IPS-15b (cell line): ENCODE data around the gene CCDC63.

Experiments used
- H3K27me3 ChIP-seq: one replicate; pipeline ENCODE4 v1.6.1; 2013; ENCODE audit warnings: low read length; ENCODE audit not compliant: control insufficient read depth, insufficient read depth
- H3K36me3 ChIP-seq: one replicate; pipeline ENCODE4 v1.6.1; 2013; ENCODE audit warnings: low read length; ENCODE audit not compliant: control insufficient read depth, insufficient read depth
- H3K4me1 ChIP-seq: one replicate; pipeline ENCODE4 v1.6.1; 2013; ENCODE audit warnings: mild to moderate bottlenecking, low read length; ENCODE audit not compliant: control insufficient read depth, insufficient read depth
- H3K4me3 ChIP-seq: one replicate; pipeline ENCODE4 v1.5.1; 2013; ENCODE audit warnings: low read depth, low read length
- H3K9ac ChIP-seq: one replicate; pipeline ENCODE4 v1.6.1; 2013; ENCODE audit warnings: low read depth, mild to moderate bottlenecking, low read length
- H3K9me3 ChIP-seq: one replicate; pipeline ENCODE4 v1.6.1; 2013; ENCODE audit warnings: mild to moderate bottlenecking, low read length; ENCODE audit not compliant: control insufficient read depth, insufficient read depth

Gene CCDC63

GRCh38 chr12:110916295-110916875 lies 69.6 kb downstream of the CCDC63 start:
- no peak overlapping the region for H3K4me3 ChIP-seq
- H3K9me3 ChIP-seq: no peaks in the 10 kb centered on the region
- no peak overlapping the region for H3K9ac ChIP-seq
- H3K27me3 ChIP-seq: no peaks in the 10 kb centered on the region
- no peaks in the 10 kb centered on the region for H3K4me1 ChIP-seq
- no peaks in the 10 kb centered on the region for H3K36me3 ChIP-seq

- Histone ChIP-seq H3K4me1 (no peaks in the 10 kb centered on the region), H3K27me3 (no peaks in the 10 kb centered on the region), H3K9me3 (no peaks in the 10 kb centered on the region), H3K4me3 (no peak overlapping the region), H3K9ac (no peak overlapping the region), H3K36me3 (no peaks in the 10 kb centered on the region)
These were observed 70.7 kb downstream of the CCDC63 start for GRCh38 chr12:110917467-110917866.

GRCh38 chr12:110917961-110918360 lies 71.2 kb downstream of the CCDC63 start:
- H3K4me1 ChIP-seq: peaks cover 2% of the 10 kb centered on the region
- no peaks in the 10 kb centered on the region for H3K27me3 ChIP-seq
- no peaks in the 10 kb centered on the region for H3K36me3 ChIP-seq
- no peak overlapping the region for H3K9ac ChIP-seq
- no peak overlapping the region for H3K4me3 ChIP-seq
- no peaks in the 10 kb centered on the region for H3K9me3 ChIP-seq

GRCh38 chr12:110919720-110920119 lies 72.9 kb downstream of the CCDC63 start:
- H3K4me1 ChIP-seq: peaks cover 2% of the 10 kb centered on the region
- H3K27me3 ChIP-seq: no peaks in the 10 kb centered on the region
- no peak overlapping the region for H3K9ac ChIP-seq
- no peak overlapping the region for H3K4me3 ChIP-seq
- H3K36me3 ChIP-seq: no peaks in the 10 kb centered on the region
- no peaks in the 10 kb centered on the region for H3K9me3 ChIP-seq

- Histone ChIP-seq H3K9ac (no peak within 1 kb of the TSS), H3K4me3 (no peak within 1 kb of the TSS), H3K27me3 (no peaks in the 10 kb centered on the region), H3K9me3 (no peaks in the 10 kb centered on the region), H3K36me3 (no peaks in the 10 kb centered on the region), H3K4me1 (peaks cover 2% of the 10 kb centered on the region)
These were observed 73.6 kb downstream of the CCDC63 start, which contains the start of gene MYL2 for GRCh38 chr12:110920324-110920910. Gene MYL2 (minus strand): TSS chr12:110920579. CDS start chr12:110920529, 50 bp downstream.

- H3K27me3 ChIP-seq: no peaks in the 10 kb centered on the region
- H3K9ac ChIP-seq: no peak overlapping the region
- no peaks in the 10 kb centered on the region for H3K36me3 ChIP-seq
- H3K9me3 ChIP-seq: no peaks in the 10 kb centered on the region
- no peak overlapping the region for H3K4me3 ChIP-seq
- peaks cover 2% of the 10 kb centered on the region for H3K4me1 ChIP-seq
These were observed 74.5 kb downstream of the CCDC63 start for GRCh38 chr12:110921262-110921661.

- Histone ChIP-seq H3K36me3 (no peaks in the 10 kb centered on the region), H3K9me3 (no peaks in the 10 kb centered on the region), H3K9ac (no peak overlapping the region), H3K27me3 (no peaks in the 10 kb centered on the region), H3K4me1 (peaks cover 2% of the 10 kb centered on the region), H3K4me3 (no peak overlapping the region)
These were observed 75.9 kb downstream of the CCDC63 start for GRCh38 chr12:110922652-110923051.

GRCh38 chr12:110923192-110923591 lies 76.4 kb downstream of the CCDC63 start:
- Histone ChIP-seq H3K4me3 (no peak overlapping the region), H3K27me3 (no peaks in the 10 kb centered on the region), H3K36me3 (no peaks in the 10 kb centered on the region), H3K9me3 (no peaks in the 10 kb centered on the region), H3K9ac (no peak overlapping the region), H3K4me1 (peaks cover 2% of the 10 kb centered on the region)

GRCh38 chr12:110923692-110924334 lies 77.0 kb downstream of the CCDC63 start:
- no peak overlapping the region for H3K4me3 ChIP-seq
- no peak overlapping the region for H3K9ac ChIP-seq
- H3K4me1 ChIP-seq: peaks cover 2% of the 10 kb centered on the region
- H3K27me3 ChIP-seq: no peaks in the 10 kb centered on the region
- no peaks in the 10 kb centered on the region for H3K36me3 ChIP-seq
- H3K9me3 ChIP-seq: no peaks in the 10 kb centered on the region

- H3K4me1 ChIP-seq: peaks cover 5% of the 10 kb centered on the region
- no peaks in the 10 kb centered on the region for H3K9me3 ChIP-seq
- H3K9ac ChIP-seq: no peak overlapping the region
- no peaks in the 10 kb centered on the region for H3K36me3 ChIP-seq
- H3K27me3 ChIP-seq: no peaks in the 10 kb centered on the region
- no peak overlapping the region for H3K4me3 ChIP-seq
These were observed 80.8 kb downstream of the CCDC63 start for GRCh38 chr12:110927546-110927945.

GRCh38 chr12:110928700-110929099 lies 81.9 kb downstream of the CCDC63 start:
- Histone ChIP-seq H3K4me3 (no peak overlapping the region), H3K4me1 (peaks cover 3% of the 10 kb centered on the region), H3K9me3 (no peaks in the 10 kb centered on the region), H3K36me3 (no peaks in the 10 kb centered on the region), H3K9ac (no peak overlapping the region), H3K27me3 (no peaks in the 10 kb centered on the region)

GRCh38 chr12:110929818-110930217 lies 83.0 kb downstream of the CCDC63 start:
- H3K9ac ChIP-seq: no peak overlapping the region
- H3K27me3 ChIP-seq: no peaks in the 10 kb centered on the region
- H3K4me3 ChIP-seq: no peak overlapping the region
- no peaks in the 10 kb centered on the region for H3K36me3 ChIP-seq
- H3K4me1 ChIP-seq: peaks cover 8% of the 10 kb centered on the region
- H3K9me3 ChIP-seq: no peaks in the 10 kb centered on the region
